ENCODE results near the gene CPA3.

The CPA3 gene

DNA sequence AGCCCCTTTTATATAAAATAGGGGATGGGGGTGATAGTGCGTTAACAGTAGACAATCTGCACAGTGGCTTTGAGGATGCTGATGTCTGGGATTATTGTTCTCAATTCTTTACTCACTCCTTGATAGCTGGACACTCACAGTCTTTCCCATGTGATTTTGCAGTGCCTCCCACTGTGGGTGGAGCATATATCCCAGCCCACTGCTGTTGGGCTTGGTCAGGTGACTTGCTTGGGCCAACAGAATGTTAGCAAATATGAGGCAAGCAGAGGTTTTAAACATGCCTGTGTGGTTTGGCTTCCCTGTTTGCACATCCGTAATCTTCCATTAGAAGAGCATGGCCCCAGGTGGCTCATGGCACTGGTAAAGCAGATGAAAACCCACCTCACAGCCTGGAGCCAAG lies 46.5 kb downstream of the CPA3 start:
- no peak for DNase-seq
- no peaks in the 10 kb centered on the region for H3K9me3 Mint-ChIP-seq
- TF ChIP-seq CTCF (IDR thresholded peaks at IDR 0.05) = no peak

GRCh38 chr3:148914936-148915690 lies 50.0 kb downstream of the CPA3 start:
- Mint-ChIP-seq H3K36me3 (ENCODE audit: low read depth) (no peaks in the 10 kb centered on the region), H3K4me1 (no peaks in the 10 kb centered on the region)
- TF ChIP-seq CTCF (IDR thresholded peaks at IDR 0.05) = no peak

More for the DNA sequence above, 46.5 kb downstream of the CPA3 start:
- H3K27me3 Mint-ChIP-seq (ENCODE audit: low read depth, poor library complexity) = peaks cover 3% of the 10 kb centered on the region
- H3K4me3 Mint-ChIP-seq = no peak overlapping the region
- no peak overlapping the region for H3K27ac Mint-ChIP-seq
- H3K36me3 Mint-ChIP-seq (ENCODE audit: low read depth) = no peaks in the 10 kb centered on the region
- H3K4me1 Mint-ChIP-seq = no peaks in the 10 kb centered on the region

GRCh38 chr3:148916132-148916531 lies 51.0 kb downstream of the CPA3 start:
- Mint-ChIP-seq H3K9me3 (peaks cover 13% of the 10 kb centered on the region), H3K4me1 (no peaks in the 10 kb centered on the region), H3K4me3 (no peak overlapping the region), H3K27ac (no peak overlapping the region), H3K27me3 (ENCODE audit: low read depth, poor library complexity) (no peaks in the 10 kb centered on the region), H3K36me3 (ENCODE audit: low read depth) (no peaks in the 10 kb centered on the region)
- DNase-seq = no peak
- no peak for TF ChIP-seq CTCF (IDR thresholded peaks at IDR 0.05)

More at GRCh38 chr3:148914936-148915690, 50.0 kb downstream of the CPA3 start:
- no peak for DNase-seq
- no peak overlapping the region for H3K27ac Mint-ChIP-seq
- H3K9me3 Mint-ChIP-seq = peaks cover 3% of the 10 kb centered on the region
- H3K27me3 Mint-ChIP-seq (ENCODE audit: low read depth, poor library complexity) = no peaks in the 10 kb centered on the region
- no peak overlapping the region for H3K4me3 Mint-ChIP-seq

DNA sequence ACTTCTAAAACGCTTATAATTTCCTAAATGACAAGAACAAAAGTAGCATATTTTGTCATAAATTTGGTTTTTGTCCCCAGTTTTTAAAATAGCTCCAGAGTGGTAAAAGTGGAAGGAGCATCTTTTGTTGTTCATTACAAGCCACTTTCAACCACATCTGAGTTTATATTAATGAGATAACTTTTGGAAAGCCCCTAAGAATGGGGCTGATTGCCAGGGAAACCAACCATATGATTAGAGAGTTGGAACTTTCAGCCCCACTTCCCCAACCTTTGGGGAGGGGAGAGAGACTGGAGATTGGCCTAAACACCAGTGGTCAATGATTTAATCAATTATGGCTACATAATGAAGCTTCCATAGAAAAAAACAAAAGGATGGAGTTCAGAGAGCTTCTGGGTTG lies 57.4 kb downstream of the CPA3 start:
- Mint-ChIP-seq H3K27ac (no peak overlapping the region), H3K4me3 (no peak overlapping the region), H3K27me3 (ENCODE audit: low read depth, poor library complexity) (peaks cover 6% of the 10 kb centered on the region), H3K36me3 (ENCODE audit: low read depth) (no peaks in the 10 kb centered on the region), H3K4me1 (no peaks in the 10 kb centered on the region), H3K9me3 (peaks cover 15% of the 10 kb centered on the region)
- TF ChIP-seq CTCF (IDR thresholded peaks at IDR 0.05) = no peak
- no peak for DNase-seq

GRCh38 chr3:148923592-148923991 lies 58.5 kb downstream of the CPA3 start:
- no peaks in the 10 kb centered on the region for H3K4me1 Mint-ChIP-seq
- peaks cover 6% of the 10 kb centered on the region for H3K27me3 Mint-ChIP-seq (ENCODE audit: low read depth, poor library complexity)
- H3K36me3 Mint-ChIP-seq (ENCODE audit: low read depth) = no peaks in the 10 kb centered on the region
- TF ChIP-seq CTCF (IDR thresholded peaks at IDR 0.05) = no peak
- no peak for DNase-seq
- H3K27ac Mint-ChIP-seq = no peak overlapping the region
- H3K9me3 Mint-ChIP-seq = peaks cover 15% of the 10 kb centered on the region
- no peak overlapping the region for H3K4me3 Mint-ChIP-seq

GRCh38 chr3:148924562-148924961 lies 59.5 kb downstream of the CPA3 start:
- no peak for TF ChIP-seq CTCF (IDR thresholded peaks at IDR 0.05)
- Mint-ChIP-seq H3K4me3 (no peak overlapping the region), H3K4me1 (no peaks in the 10 kb centered on the region), H3K36me3 (ENCODE audit: low read depth) (no peaks in the 10 kb centered on the region), H3K27me3 (ENCODE audit: low read depth, poor library complexity) (peaks cover 6% of the 10 kb centered on the region), H3K27ac (no peak overlapping the region), H3K9me3 (peaks cover 15% of the 10 kb centered on the region)
- DNase-seq = no peak
